Neural cell (in vitro differentiated cells): ENCODE measurements around the gene PHLDB2. TPM values are rescaled to one million over a fixed set of nuclear protein-coding genes. Genes with fewer than 3 reads are reported as not detected.

ENCODE experiments used
- H2AFZ ChIP-seq: fragments of 200-600, 300-800 bp; sonication (generic), shearing (Covaris generic); 2 replicates; pipeline ENCODE4 v1.6.0; 2014; ENCODE audit warnings: low read depth, mild to moderate bottlenecking, antibody characterized with exemption, low read length, moderate library complexity
- H3F3A ChIP-seq: fragments of 200-600 bp; shearing (Covaris generic); 2 replicates; pipeline ENCODE4 v1.6.1; 2016; ENCODE audit warnings: mild to moderate bottlenecking, moderate library complexity, mixed read lengths, antibody characterized with exemption, low read length; ENCODE audit not compliant: insufficient read depth, poor library complexity, severe bottlenecking
- H3K27ac ChIP-seq: fragments of 200-600, 300-800 bp; sonication (generic), shearing (Covaris generic); 2 replicates; pipeline ENCODE4 v1.5.1; 2014; ENCODE audit warnings: mild to moderate bottlenecking, low read length, moderate library complexity
- H3K27me3 ChIP-seq: fragments of 300-800, 200-600 bp; sonication (generic), shearing (Covaris generic); 2 replicates; pipeline ENCODE4 v1.6.0; 2014; ENCODE audit warnings: mild to moderate bottlenecking, low read depth, low read length, moderate library complexity; ENCODE audit not compliant: insufficient read depth
- H3K36me3 ChIP-seq: fragments of 300-800, 200-600 bp; sonication (generic), shearing (Covaris generic); 2 replicates; pipeline ENCODE4 v1.5.1; 2014; ENCODE audit warnings: mild to moderate bottlenecking, antibody characterized with exemption, low read length, moderate library complexity; ENCODE audit not compliant: insufficient read depth
- H3K4me2 ChIP-seq: fragments of 300-800, 200-600 bp; sonication (generic), shearing (Covaris generic); 2 replicates; pipeline ENCODE4 v1.6.0; 2014; ENCODE audit warnings: mild to moderate bottlenecking, low read length
- H3K4me3 ChIP-seq: fragments of 300-800, 200-600 bp; sonication (generic), shearing (Covaris generic); 2 replicates; pipeline ENCODE4 v1.5.1; 2014; ENCODE audit warnings: mild to moderate bottlenecking, low read length, moderate library complexity
- H3K79me2 ChIP-seq: fragments of 200-600 bp; shearing (Covaris generic); replicated peaks from 2 replicates; pipeline ENCODE4 v1.6.0; 2014; ENCODE audit warnings: mild to moderate bottlenecking, low read length, moderate library complexity; ENCODE audit not compliant: insufficient read depth
- H3K9ac ChIP-seq: fragments of 300-800, 200-600 bp; sonication (generic), shearing (Covaris generic); 2 replicates; pipeline ENCODE4 v1.6.1; 2016; ENCODE audit warnings: mild to moderate bottlenecking, low read length, mixed read lengths
- H3K9me2 ChIP-seq: fragments of 200-600 bp; shearing (Covaris generic); 2 replicates; pipeline ENCODE4 v1.6.1; 2016; ENCODE audit warnings: mild to moderate bottlenecking, low read length, mixed read lengths; ENCODE audit not compliant: insufficient read depth
- H3K9me3 ChIP-seq: fragments of 200-600, 300-800 bp; sonication (generic), shearing (Covaris generic); 2 replicates; pipeline ENCODE4 v1.6.1; 2016; ENCODE audit warnings: mild to moderate bottlenecking, mixed run types, low read length, moderate library complexity, mixed read lengths
- H4K20me1 ChIP-seq: fragments of 200-600 bp; shearing (Covaris generic); 2 replicates; pipeline ENCODE4 v1.6.1; 2016; ENCODE audit warnings: mild to moderate bottlenecking, mixed run types; ENCODE audit not compliant: insufficient read depth
- EP300 ChIP-seq: fragments of 450-650 bp; conservative IDR thresholded peaks from 2 replicates; pipeline ENCODE4 v1.6.1; 2014; ENCODE audit warnings: antibody characterized with exemption, mild to moderate bottlenecking, moderate library complexity; ENCODE audit not compliant: poor library complexity, severe bottlenecking
- EZH2 ChIP-seq: fragments of 200-600, 300-800 bp; shearing (Covaris generic), sonication (generic); IDR thresholded peaks from 2 replicates; pipeline ENCODE4 v1.6.1; 2014; ENCODE audit warnings: antibody characterized with exemption, low read length, borderline replicate concordance, mild to moderate bottlenecking; ENCODE audit not compliant: insufficient read depth, poor library complexity, severe bottlenecking
- MXI1 ChIP-seq: fragments of 450-650 bp; conservative IDR thresholded peaks from 2 replicates; pipeline ENCODE4 v1.6.1; 2014; ENCODE audit warnings: antibody characterized with exemption, mild to moderate bottlenecking; ENCODE audit not compliant: poor library complexity, severe bottlenecking
- POLR2AphosphoS5 ChIP-seq: IDR thresholded peaks from 2 replicates; pipeline ENCODE4 v1.6.1; 2012
- RAD21 ChIP-seq: fragments of 450-650 bp; conservative IDR thresholded peaks from 2 replicates; pipeline ENCODE4 v1.6.1; 2014; ENCODE audit warnings: antibody characterized with exemption, mild to moderate bottlenecking, moderate library complexity
- SMC3 ChIP-seq: fragments of 450-650 bp; conservative IDR thresholded peaks from 2 replicates; pipeline ENCODE4 v1.6.1; 2014; ENCODE audit warnings: antibody characterized with exemption, mild to moderate bottlenecking, moderate library complexity; ENCODE audit not compliant: poor library complexity
- TAF1 ChIP-seq: IDR thresholded peaks from 2 replicates; pipeline ENCODE4 v1.6.1; 2012; ENCODE audit warnings: low read depth
- polyA plus RNA-seq: library from polyadenylated mRNA; depleted of rRNA; stranded (reverse); fragments of >200 nt; gene quantifications from 2 replicates; pipeline ENCODE4 v1.2.3, GENCODE V29; 2014
- TF ChIP-seq, protein P1 (sequence below): IDR thresholded peaks from 2 replicates; pipeline ENCODE4 v1.6.1; 2012; ENCODE audit warnings: borderline replicate concordance
- TF ChIP-seq, protein P2 (sequence below): fragments of 450-650 bp; IDR thresholded peaks from 2 replicates; pipeline ENCODE4 v1.5.1; 2014; ENCODE audit warnings: antibody characterized with exemption, mild to moderate bottlenecking, moderate library complexity; ENCODE audit not compliant: poor library complexity, severe bottlenecking

Gene PHLDB2
- polyA plus RNA-seq, 1 donor from 2014 or later, result 1.4 TPM

DNA sequence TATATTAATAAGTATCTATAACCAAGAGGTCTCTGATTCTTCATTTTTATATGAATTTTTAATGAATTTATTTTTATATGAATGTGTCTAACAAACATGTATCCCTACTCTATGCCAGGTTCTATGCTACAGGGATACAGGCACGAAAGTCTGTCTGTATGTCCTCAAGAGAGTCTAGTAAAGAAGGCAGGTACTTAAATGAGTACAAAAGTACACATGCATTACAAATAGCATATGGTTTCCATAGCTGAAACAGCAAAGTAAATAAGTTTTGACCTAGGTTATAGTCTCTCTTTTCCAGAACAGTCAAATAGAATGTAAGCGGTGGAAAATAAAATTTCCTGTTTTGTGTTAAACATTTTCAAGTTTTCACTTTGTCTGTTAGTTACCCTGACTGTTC, 106.4 kb downstream of the PHLDB2 start:
- no peak overlapping the region for H3K4me3 ChIP-seq
- no peak overlapping the region for H3K4me2 ChIP-seq
- no peaks in the 10 kb centered on the region for H3K9me2 ChIP-seq

GRCh38 chr3:111967068-111967467, 108.0 kb downstream of the PHLDB2 start:
- Histone ChIP-seq H3K9me3 (no peaks in the 10 kb centered on the region), H2AFZ (no peak overlapping the region), H3K27me3 (no peaks in the 10 kb centered on the region), H3K4me3 (no peak overlapping the region), H3F3A (no peaks in the 10 kb centered on the region), H4K20me1 (no peaks in the 10 kb centered on the region), H3K36me3 (no peaks in the 10 kb centered on the region), H3K27ac (no peak overlapping the region), H3K79me2 (no peaks in the 10 kb centered on the region), H3K9ac (no peak overlapping the region), H3K9me2 (no peaks in the 10 kb centered on the region), H3K4me2 (no peak overlapping the region)
- no peak for TF ChIP-seq MXI1
- TF ChIP-seq, protein P1, sequence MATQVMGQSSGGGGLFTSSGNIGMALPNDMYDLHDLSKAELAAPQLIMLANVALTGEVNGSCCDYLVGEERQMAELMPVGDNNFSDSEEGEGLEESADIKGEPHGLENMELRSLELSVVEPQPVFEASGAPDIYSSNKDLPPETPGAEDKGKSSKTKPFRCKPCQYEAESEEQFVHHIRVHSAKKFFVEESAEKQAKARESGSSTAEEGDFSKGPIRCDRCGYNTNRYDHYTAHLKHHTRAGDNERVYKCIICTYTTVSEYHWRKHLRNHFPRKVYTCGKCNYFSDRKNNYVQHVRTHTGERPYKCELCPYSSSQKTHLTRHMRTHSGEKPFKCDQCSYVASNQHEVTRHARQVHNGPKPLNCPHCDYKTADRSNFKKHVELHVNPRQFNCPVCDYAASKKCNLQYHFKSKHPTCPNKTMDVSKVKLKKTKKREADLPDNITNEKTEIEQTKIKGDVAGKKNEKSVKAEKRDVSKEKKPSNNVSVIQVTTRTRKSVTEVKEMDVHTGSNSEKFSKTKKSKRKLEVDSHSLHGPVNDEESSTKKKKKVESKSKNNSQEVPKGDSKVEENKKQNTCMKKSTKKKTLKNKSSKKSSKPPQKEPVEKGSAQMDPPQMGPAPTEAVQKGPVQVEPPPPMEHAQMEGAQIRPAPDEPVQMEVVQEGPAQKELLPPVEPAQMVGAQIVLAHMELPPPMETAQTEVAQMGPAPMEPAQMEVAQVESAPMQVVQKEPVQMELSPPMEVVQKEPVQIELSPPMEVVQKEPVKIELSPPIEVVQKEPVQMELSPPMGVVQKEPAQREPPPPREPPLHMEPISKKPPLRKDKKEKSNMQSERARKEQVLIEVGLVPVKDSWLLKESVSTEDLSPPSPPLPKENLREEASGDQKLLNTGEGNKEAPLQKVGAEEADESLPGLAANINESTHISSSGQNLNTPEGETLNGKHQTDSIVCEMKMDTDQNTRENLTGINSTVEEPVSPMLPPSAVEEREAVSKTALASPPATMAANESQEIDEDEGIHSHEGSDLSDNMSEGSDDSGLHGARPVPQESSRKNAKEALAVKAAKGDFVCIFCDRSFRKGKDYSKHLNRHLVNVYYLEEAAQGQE, result no peak
- TF ChIP-seq TAF1, result no peak
- TF ChIP-seq POLR2AphosphoS5, result no peak
- TF ChIP-seq, protein P2, sequence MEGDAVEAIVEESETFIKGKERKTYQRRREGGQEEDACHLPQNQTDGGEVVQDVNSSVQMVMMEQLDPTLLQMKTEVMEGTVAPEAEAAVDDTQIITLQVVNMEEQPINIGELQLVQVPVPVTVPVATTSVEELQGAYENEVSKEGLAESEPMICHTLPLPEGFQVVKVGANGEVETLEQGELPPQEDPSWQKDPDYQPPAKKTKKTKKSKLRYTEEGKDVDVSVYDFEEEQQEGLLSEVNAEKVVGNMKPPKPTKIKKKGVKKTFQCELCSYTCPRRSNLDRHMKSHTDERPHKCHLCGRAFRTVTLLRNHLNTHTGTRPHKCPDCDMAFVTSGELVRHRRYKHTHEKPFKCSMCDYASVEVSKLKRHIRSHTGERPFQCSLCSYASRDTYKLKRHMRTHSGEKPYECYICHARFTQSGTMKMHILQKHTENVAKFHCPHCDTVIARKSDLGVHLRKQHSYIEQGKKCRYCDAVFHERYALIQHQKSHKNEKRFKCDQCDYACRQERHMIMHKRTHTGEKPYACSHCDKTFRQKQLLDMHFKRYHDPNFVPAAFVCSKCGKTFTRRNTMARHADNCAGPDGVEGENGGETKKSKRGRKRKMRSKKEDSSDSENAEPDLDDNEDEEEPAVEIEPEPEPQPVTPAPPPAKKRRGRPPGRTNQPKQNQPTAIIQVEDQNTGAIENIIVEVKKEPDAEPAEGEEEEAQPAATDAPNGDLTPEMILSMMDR, result no peak
- no peak for TF ChIP-seq EP300
- no peak for TF ChIP-seq RAD21
- no peak for TF ChIP-seq EZH2
- no peak for TF ChIP-seq SMC3

More for the DNA sequence above, 106.4 kb downstream of the PHLDB2 start:
- no peaks in the 10 kb centered on the region for H3K36me3 ChIP-seq
- no peaks in the 10 kb centered on the region for H3K79me2 ChIP-seq
- no peaks in the 10 kb centered on the region for H3K27me3 ChIP-seq
- no peaks in the 10 kb centered on the region for H3K9me3 ChIP-seq
- H4K20me1 ChIP-seq, result no peaks in the 10 kb centered on the region
- H2AFZ ChIP-seq, result no peak overlapping the region
- no peaks in the 10 kb centered on the region for H3F3A ChIP-seq
- H3K27ac ChIP-seq, result no peak overlapping the region
- H3K9ac ChIP-seq, result no peak overlapping the region
- TF ChIP-seq SMC3 (no peak), POLR2AphosphoS5 (no peak), TAF1 (no peak), MXI1 (no peak), RAD21 (no peak)
- TF ChIP-seq, protein P1, result no peak
